AG08395 (cell line): ENCODE measurements around the gene SRRM3.
"Not testable (repeated sequence)": the region's sequence is repeated elsewhere in the genome, so short reads cannot be mapped to it uniquely, and the experiment has no call there.

Source experiments
- DNase-seq: peaks from one replicate; pipeline ENCODE4 v3.0.0; 2012; ENCODE audit warnings: mixed read lengths, low spot score

Gene SRRM3

DNA sequence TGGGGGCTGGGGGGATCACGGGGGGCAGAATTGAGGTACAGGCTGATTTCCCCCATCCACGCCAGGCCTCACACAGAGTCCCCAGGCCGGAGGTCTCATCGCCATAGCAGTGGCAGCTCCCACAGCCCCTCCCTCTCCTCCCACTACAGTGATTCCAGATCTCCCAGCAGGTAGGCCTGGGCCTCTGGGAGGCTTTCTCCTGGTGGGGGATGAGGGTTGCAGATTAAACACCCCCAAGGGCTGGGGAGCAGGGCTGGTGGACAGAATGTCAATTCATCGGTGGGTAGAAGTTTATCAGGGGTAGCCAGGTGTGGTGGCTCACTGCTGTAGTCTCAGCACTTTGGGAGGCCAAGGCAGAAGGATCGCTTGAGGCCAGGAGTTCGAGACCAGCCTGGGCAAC is 63.6 kb downstream of the SRRM3 start:
- no peak for DNase-seq

DNA sequence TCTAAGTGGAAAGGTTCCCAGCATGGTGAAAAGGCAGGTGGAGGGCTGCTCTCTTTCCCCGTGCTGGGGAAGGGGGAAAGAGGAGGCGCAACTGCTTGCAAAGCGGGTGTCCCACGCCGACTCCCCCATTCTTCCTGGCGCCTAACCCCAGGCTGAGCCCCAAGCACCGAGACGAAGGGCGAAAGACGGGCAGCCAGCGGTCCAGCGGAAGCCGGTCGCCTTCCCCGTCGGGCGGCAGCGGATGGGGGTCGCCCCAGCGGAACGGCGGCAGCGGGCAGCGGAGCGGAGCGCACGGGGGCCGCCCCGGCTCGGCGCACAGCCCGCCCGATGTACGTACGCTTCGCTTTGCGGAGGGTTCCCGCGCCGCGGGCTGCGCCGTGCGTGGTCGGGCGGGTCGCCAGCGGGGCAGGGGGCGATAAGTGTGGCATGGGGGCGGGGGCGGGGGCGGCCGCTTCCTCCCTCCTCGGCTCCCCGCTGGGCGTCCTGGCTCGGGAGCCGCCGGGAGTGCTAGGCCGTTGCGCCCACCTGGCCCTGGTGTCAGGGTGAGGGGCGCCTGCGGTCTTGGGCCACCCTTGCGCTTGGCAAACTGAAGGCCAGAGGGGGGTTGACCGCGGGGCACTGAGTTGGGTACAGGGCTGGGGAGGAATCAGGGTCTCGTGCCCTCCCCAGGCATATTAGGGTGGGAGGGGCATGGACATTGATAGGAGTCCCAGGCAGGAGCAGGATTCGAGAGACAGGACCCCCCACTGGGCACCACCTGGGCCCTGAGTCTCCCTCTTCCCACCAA is 65.6 kb downstream of the SRRM3 start:
- DNase-seq = no peak

DNA sequence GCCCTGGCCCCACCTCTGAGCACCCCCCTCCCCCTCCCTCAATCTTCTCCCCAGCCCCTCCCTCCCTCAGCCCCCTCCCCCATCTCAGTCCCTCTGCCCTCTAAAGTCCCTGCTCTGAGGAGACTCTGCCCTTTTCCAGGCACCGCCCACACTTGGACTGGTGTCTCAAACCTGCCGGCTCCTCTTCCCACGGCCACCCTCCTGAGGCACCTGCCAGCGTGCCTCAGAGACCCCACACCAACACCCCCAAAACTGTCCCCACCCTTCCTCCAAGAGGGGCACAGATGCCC is 66.1 kb downstream of the SRRM3 start:
- no peak for DNase-seq

DNA sequence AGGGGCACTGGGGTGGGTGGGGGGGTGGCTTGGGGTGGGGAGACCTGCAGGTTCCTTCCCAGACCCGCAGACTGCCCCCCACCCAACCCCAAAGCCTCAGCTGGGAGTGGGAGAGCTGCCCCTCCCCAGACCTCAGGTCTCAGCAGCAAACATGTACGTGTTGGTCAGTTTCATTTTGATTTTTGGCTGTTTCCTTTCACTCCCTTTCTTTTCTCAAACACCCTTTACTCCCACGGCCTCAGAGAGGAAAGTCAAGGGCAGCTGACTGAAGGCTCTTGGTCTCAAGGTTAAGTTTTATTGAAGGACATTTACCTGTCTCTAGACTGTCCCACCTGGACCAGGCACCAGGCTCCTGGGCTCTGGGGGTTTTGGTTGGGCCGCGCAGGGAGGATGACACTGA is 66.7 kb downstream of the SRRM3 start:
- DNase-seq = no peak

DNA sequence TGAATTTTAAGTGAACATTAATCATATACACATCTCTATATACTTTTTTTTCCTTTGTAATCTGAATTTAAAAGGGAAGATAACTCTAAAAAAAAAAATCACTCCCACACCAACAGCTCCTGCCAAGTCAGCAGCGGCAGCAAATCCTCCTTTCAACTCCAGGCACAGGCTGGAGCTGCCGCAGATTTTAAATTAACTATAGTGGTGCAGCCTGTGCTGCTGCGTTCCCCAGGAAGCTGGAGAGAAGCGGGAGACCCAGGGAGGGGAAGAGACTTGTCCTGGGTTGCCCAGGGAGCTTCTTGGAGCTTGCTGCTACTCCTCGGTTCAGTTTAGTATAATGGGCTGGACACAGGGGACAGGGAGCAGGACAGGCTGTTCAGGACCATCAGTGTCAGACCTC is 68.2 kb downstream of the SRRM3 start:
- DNase-seq = no peak

DNA sequence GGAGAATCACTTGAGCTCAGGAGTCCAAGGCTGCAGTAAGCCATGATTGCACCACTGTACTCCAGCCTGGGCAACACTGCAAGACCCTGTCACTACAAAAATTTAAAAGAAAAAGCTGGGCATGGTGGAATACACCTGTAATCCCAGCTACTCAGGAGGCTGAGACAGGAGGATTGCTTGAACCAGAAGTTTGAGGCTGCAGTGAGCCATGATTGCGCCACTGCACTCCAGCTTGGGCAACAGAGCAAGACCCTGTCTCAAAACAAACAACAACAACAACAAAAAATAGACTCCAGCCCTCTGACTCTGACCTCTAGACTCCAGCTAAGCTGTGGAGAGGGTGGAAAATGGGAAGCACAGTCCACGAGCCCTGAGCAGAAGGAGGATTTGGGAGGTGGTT is 69.7 kb downstream of the SRRM3 start:
- DNase-seq = not testable (repeated sequence)

DNA sequence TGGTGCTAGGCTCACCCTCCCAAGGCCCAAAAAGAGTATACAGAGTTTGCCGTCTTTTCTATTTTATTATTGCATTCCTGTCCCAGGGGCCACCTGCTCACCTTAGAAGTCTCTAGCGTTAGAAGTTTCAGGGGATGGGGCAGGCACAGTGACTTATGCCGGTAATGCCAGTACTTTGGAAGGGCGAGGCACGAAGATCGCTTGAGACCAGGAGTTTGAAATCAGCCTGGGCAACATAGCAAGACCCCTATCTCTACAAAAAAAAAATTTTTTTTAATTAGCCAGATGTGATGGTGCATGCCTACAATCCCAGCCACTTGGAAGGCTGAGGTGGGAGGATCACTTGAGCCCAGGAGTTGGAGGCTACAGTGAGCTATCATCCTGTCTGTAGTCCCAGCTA is 70.4 kb downstream of the SRRM3 start:
- no peak for DNase-seq

DNA sequence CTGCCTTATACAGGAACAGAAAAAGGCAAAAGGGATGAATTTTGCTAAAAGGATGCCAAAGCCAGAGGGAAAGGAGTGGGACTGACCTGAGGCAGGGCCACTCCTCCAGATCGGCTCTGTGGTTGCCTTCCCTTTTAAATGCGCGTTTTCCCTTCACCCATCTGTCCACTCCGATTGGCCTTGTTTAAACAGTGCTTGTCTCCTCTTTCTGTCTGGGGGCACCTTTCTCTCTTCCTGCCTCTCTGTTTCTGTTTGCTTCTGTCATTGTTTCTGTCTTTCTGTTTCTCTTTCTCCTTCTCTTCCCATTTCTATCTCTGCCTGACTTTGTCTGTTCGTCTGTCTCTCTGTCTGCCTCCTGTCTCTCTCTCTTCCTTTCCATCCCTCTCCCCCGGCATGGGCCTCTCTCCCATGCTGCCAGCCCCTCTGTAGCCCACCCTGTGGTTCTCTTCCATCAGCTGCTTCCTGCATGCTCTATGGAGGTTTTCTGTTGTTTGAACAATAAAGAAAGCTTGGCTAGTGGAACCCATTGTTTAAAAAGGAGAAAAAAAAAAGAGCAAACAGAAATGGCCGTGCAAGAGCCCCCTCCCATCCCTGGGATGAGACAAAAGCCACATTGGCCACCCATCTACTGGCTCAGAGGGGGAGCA is 71.3 kb downstream of the SRRM3 start:
- DNase-seq = no peak

DNA sequence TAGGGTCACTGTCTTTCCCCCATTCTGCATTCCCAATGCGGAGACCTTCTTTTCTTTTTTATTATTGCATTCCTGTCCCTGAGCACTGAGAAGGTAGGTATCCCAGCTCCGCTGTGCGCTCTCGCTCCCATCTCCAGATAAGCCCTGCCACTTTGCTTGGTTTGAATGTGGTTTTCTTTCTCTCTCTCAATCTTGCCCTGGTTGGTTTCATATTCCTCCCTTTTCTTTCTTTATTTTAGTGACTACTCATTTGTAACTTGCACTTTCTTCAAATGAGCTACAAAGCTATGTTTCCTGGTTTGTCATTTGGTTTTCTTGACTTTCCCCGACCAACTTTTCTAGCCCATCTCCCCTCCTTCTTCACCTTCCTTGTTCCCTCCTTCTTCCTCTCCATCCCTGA is 71.8 kb downstream of the SRRM3 start:
- DNase-seq = no peak

DNA sequence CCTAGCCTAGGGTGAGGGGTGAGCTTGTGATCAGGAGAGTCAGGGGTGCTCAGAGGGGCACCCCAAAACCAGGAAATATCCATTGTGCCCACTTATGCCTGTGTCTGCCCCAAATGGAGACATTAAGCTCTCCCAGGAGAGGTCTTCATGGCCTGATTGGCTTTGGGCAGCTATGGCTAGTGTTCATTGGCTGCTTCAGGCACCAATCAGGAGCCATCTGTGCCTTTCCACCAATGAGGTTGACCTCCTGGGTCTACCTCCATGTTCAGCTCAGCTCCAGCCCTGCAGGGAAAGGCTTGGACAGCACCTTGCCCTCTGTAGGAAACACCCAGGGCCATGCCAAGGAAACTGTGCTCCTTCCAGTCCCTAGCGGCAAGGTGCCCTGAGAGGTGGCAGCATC is 76.8 kb downstream of the SRRM3 start:
- DNase-seq = no peak

DNA sequence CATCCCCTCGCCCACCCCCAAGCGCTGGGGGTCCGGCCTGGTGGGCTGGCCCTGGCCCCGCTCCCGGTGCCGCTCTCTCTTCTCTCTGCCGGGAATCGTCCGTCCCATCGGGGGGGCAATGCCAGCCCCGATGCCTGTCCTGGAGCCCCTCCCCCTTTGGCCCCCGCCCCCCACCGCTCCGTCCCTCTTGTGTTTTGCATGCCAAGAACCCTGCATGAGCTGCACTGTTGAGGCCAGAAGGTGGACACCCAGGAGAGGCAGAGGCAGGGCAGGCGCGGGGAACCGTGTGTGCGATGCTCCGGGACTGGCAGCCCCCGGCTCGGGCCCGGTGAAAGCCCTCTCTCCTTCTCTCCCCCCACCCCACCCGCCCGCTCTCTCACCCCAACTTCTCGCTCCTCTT is 78.7 kb downstream of the SRRM3 start:
- DNase-seq = no peak

DNA sequence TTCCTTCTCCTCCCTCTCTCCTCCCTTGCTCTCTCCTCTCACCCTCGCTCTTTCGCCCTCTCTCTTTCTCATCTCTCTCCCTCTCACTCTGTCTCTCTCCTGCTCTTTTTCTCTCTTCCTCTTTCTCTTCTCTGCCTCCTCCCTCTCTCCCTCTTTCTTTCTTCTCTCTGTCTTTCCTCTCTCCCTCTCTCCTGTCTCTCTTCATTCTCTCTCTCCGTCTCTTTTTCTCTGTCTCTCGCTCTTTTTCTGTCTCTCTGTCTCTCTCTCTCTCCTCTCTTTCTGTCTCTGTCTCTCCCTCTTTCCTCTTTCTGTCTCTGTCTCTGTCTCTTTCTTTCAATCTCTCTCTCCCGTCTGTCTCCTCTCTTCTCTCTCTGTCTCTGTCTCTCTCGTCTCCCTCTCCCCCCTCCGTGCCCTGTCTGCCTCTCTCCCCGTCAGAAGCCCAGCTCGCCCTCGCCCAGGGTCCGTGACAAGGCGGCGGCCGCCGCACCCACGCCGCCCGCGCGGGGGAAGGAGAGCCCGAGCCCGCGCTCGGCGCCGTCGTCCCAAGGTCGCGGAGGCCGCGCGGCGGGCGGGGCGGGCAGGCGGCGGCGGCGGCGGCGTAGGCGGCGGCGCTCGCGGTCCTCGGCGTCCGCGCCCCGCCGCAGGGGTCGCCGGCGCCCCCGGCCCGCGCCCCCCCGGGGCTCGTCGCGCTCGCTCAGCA is 79.5 kb downstream of the SRRM3 start:
- no peak for DNase-seq

DNA sequence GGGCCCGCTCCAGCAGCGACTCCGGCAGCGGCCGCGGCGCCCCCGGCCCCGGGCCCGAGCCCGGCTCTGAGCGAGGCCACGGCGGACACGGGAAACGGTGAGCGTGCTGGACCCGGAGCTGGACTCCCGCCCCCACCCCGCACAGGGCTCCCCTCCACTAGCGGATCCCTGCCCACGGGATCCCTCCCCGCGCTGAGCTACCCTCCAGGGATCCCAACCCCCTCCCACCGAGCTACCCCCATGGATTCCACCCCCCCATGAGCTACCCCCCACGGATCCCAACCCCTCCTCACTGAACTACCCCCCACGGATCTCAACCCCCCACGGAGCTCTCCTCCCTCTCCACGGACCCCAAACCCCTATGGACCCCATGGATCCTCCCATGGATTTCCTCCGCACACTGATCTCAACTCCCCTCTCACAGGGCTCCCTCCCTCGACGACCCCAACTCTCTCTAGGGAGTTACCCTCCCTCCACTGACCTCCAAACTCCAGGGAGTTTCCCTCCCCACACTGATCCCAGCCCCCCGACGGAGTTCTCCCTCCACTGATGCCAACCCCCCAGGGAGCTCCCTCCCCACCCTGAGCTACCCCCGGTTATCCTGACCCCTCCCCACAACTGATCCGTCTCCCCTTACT is 80.1 kb downstream of the SRRM3 start:
- no peak for DNase-seq

DNA sequence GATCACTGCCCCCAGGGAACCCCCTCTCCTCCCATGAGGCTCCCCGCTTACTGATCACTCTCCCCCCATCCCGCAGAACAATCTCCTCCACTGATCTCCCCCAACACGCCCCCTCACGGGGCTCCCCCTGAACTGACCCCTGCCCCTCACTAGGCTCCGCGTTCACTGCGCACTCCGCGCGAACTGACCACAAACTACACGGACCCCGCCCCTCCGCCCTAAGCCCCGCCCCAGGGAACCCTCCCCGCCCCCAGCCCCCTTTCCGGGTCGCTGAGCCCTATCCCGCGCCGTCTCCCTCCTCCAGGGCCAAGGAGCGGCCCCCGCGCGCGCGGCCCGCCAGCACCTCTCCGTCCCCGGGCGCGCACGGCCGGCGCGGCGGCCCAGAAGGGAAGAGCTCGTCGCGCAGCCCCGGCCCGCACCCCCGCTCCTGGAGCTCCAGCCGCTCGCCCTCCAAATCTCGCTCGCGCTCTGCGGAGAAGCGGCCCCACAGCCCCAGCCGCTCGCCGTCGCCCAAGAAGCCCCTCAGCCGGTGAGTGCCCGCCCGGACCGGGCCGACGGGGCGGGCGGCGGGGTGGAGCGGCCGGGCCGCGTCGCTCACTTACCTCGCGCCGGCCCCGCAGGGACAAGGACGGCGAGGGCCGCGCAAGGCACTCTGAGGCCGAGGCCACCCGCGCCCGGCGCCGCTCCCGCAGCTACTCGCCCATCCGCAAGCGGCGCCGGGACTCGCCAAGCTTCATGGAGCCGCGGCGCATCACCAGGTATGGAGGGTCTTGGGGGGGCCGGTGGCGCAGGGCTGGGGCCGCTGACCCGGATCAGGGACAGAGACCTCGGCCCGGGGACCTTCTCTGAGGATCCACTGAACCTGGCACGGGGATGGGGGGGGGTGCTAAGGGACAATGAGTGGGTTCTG is 80.9 kb downstream of the SRRM3 start:
- peak; percentile 21 for DNase-seq

DNA sequence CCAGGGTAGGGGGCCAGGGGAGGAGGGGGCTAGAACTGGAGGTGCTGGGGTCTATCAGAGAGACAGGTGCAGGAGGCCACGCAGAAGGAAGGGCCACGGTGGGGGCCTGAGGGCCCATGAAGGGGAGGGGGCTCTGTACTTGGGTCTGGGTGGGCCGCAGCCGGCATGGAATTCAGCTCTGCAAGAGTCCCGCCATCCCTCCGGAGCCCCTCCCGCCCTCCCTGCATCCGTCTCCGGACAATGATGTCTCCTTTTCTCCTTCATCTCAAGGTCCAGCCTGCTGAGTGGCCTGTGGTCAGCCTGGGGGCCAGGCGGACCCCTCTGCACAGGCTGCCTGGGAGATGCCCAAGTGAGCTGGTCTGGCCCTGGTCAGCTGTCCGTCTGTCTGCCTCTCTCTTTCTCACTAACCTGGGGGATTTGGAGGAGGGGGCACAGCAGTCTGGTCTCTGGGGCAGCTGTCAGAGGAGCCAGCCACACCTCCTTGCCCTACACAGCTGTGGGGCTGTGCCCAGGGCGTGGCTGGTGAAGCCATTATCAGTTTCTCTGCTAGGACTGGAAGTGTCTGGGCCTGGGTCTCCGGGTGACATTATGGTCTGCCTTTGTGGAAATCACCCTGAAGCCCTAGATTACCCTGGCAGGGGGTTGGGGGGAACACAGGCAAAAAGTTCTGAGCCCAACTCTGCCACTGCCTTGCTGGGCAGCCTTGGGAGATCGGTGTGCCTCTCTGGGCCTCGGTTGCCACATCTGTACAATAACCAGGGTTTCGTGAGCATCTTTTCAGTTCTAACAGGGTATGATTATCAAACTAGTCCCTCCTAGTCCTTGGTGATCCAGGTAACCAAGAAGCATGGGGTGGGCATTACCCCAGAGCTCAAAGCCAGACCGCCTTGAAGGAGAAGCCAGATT is 81.8 kb downstream of the SRRM3 start:
- no peak for DNase-seq

DNA sequence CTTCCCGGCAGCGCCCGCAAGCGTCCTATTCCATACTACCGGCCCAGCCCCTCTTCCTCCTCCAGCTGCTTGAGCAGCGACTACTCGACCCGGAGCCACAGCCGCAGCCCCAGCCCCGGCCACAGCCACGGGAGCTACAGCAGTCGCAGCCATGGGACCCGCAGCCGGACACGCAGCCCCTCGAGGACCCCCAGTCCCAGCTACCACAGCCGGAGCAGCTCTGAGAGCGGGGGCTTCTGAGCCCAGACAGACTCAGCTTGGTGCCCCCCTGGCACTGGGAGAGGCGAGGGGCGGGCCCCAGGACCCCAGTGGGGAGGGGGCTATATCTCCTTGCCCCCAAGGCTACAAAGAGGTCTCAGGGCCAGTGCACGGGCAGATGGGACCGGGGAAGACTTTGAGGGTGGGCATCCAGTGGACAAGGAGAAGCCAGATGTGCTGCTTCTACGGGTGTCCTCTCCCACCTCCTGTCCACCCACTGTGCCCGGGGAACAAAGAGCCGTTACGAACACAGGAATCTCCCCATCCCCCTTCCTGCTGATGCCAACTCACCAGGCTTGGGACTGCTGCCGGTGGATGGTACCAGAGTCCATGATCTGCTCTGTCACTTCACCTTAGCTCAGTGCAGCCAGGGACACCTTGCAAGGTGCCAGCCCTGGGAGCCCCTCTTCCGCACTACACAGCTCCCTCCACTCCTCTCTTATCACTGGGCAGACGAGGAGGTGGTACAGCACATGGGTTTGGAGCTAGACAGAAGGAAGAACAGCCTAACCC is 84.1 kb downstream of the SRRM3 start:
- no peak for DNase-seq

DNA sequence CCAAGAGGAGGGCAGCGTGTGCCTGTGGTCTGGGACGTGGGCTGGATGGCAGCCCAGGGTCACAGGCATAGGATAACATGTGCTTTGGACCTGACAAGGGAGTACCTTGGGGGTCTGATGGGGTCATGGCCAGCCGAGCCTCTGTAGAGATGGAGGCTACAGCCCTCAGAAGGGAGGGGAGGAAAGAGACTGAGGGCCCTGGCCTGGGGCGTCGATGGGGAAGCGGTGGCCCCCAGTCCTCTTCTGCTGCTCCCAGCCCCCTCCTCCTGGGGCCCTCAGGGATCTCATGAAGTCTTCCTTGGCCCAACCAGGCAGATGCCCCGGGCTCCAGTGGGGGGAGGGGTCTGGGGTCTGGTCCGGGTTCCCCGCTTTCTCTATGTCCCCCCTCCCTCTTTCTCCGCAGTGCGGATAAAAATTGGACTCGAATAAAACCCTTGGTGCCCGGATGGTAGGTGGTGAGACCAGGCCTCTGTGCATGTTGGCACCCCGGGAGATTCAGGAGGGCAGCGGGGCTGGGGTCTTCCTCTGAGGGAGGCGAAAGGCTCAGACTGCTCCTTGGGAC is 85.2 kb downstream of the SRRM3 start:
- no peak for DNase-seq

DNA sequence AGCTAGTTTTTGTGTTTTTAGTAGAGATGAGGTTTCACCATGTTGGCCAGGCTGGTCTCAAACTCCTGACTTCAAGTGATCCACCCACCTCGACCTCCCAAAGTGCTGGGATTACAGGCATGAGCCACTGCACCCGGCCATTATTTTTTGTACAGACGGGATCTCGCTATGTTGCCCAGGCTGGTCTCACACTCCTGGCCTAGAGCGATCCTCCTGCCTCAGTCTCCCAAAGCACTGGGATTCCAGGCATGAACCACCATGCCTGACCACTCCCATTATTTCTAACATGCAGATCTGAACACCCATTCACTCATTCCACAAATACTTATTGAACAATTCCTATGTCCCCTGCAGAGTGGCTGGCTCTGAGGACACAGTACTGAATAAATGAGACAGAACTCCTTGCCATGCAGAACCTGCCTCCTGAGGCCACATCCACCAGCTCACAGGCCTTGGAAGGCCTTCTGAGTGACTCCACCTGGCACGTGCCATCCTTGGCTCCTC is 89.2 kb downstream of the SRRM3 start:
- not testable (repeated sequence) for DNase-seq
